K562 (cell line): ENCODE data around the gene TOX2. TPM values are rescaled to one million over a fixed set of nuclear protein-coding genes. Genes with fewer than 3 reads are reported as not detected.

ENCODE experiments used
- GATAD2B ChIP-seq: fragments of 450-650 bp; IDR thresholded peaks from 2 replicates; pipeline ENCODE4 v1.6.1; 2017; ENCODE audit warnings: mild to moderate bottlenecking, borderline replicate concordance
- HNRNPUL1 ChIP-seq: fragments of 200-400 bp; formaldehyde crosslinking; IDR thresholded peaks from 2 replicates; pipeline ENCODE4 v1.6.1; 2017; ENCODE audit warnings: low read length
- MEF2A ChIP-seq: IDR thresholded peaks from 2 replicates; pipeline ENCODE4 v1.6.1; 2011; ENCODE audit warnings: low read depth, mild to moderate bottlenecking, low read length, moderate library complexity; ENCODE audit not compliant: control insufficient read depth
- MYBL2 ChIP-seq, 2 experiments: fragments of 450-650 bp in 1 of 2; sonication (generic) in 1 of 2; formaldehyde crosslinking in 1 of 2; IDR thresholded peaks; 2 replicates each; pipeline versions ENCODE4 v1.6.1 to v1.8.1; 2017 to 2022; ENCODE audit warnings: borderline replicate concordance in 1 of 2, inconsistent platforms in 1 of 2, low read depth in 1 of 2, mild to moderate bottlenecking in 1 of 2, missing genetic modification reagents in 1 of 2, moderate library complexity in 1 of 2
- NFE2 ChIP-seq: IDR thresholded peaks from 2 replicates; pipeline ENCODE4 v1.6.1; 2014; ENCODE audit warnings: antibody characterized with exemption, low read depth
- NFYB ChIP-seq: IDR thresholded peaks from 2 replicates; pipeline ENCODE4 v1.6.1; 2011; ENCODE audit warnings: mild to moderate bottlenecking, moderate library complexity; ENCODE audit not compliant: insufficient read length; ENCODE audit errors: extremely low read depth
- RBM25 ChIP-seq: fragments of 200-400 bp; formaldehyde crosslinking; IDR thresholded peaks from 2 replicates; pipeline ENCODE4 v1.6.1; 2018; ENCODE audit warnings: low read length, low read depth, moderate library complexity; ENCODE audit not compliant: severe bottlenecking
- YBX1 ChIP-seq: fragments of 450-650 bp; IDR thresholded peaks from 2 replicates; pipeline ENCODE4 v1.7.1; 2016; ENCODE audit warnings: mild to moderate bottlenecking
- ZBTB8A ChIP-seq: fragments of 450-650 bp; IDR thresholded peaks from 2 replicates; pipeline ENCODE4 v1.6.1; 2018; ENCODE audit warnings: mild to moderate bottlenecking, moderate library complexity; ENCODE audit not compliant: partially characterized antibody
- ZC3H8 ChIP-seq: fragments of 450-650 bp; IDR thresholded peaks from 2 replicates; pipeline ENCODE4 v1.6.1; 2017
- ZNF431 ChIP-seq: sonication (generic); formaldehyde crosslinking; IDR thresholded peaks from 2 replicates; pipeline ENCODE4 v1.8.0; 2022; ENCODE audit warnings: mild to moderate bottlenecking, missing genetic modification reagents
- ZNF830 ChIP-seq: fragments of 250-450 bp; sonication (Bioruptor Pico); IDR thresholded peaks from 2 replicates; pipeline ENCODE4 v1.5.0; 2021; ENCODE audit warnings: mild to moderate bottlenecking
- polyA plus RNA-seq, 8 experiments: library from polyadenylated mRNA; depleted of rRNA in 4 of 8; stranded (reverse) in 5 of 8; unstranded in 3 of 8; fragments of >200 nt; fragmentation: Nextera tagmentation in 2 of 8; fragmentation: Illumina TruSeq in 1 of 8; extraction: Ambion mirVana in 2 of 8; extraction: Trizol in 1 of 8; gene quantifications; 2 replicates each; pipeline versions ENCODE4 v1.2.1 to v1.2.3, GENCODE V29; 2011 to 2014; ENCODE audit warnings: inconsistent platforms in 1 of 8, missing spikeins in 1 of 8
- total RNA-seq, 7 experiments: library from RNA; depleted of rRNA in 6 of 7; stranded (reverse); fragments of >200 nt in 6 of 7; fragmentation: Illumina TruSeq in 2 of 7; extraction: Trizol in 2 of 7; gene quantifications; 2 replicates each; pipeline versions ENCODE4 v1.2.1 to v1.2.3, GENCODE V29; 2011 to 2021; ENCODE audit warnings: low replicate concordance in 1 of 7
- TF ChIP-seq, protein P1 (sequence below), 3 experiments: fragments of 200-800 bp in 1 of 3; sonication (Bioruptor generic) in 1 of 3; sonication (generic) in 1 of 3; formaldehyde crosslinking in 1 of 3; IDR thresholded peaks; 2 replicates each; pipeline versions ENCODE4 v1.6.1 to v1.8.0; 2016 to 2022; ENCODE audit warnings: mild to moderate bottlenecking in 2 of 3, missing compliant biosample characterization in 2 of 3, missing genetic modification characterization in 2 of 3, missing genetic modification reagents in 1 of 3

Gene TOX2
- total and polyA plus RNA-seq, 9 of the 15 experiments (the other 6 are each of a cell fraction or from before 2014, with no cell fraction given), result not detected

DNA sequence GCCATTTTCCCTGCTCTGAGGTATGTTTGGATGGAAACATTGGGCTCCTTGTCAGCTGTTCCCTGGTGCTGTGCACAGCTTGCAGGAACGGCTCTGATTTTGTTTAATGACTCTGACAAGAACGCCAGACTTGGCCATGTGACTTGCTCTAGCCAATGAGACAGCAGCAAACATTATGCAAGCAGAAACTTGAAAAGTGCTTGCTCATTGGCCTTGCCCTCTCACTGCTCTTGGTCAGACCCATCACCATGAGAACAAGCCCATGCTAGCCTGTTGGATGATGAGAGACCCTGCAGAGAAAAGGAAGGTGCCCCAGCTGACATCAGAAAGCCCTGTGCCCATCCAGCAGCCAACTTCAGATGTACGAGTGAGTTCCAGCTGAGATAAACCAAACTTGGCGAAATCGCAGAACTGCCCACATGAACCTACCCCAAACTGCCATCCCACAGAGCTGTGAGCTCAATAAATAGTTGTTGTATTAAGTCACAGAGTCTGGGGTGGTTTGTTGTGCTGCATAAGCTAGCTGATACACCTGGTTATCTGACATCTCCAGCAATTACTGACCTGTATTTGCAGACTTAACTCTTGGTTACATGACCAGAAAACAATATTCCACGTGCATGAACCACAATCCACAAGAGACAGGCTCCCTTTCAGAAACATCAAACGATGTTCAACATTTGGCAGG is 175.5 kb downstream of the TOX2 start (continued):
- TF ChIP-seq MEF2A, result no peak
- peak; percentile 59 for TF ChIP-seq NFYB
- no peak for TF ChIP-seq ZNF431 (CRISPR knock-in tag)
- TF ChIP-seq ZNF830 (CRISPR knock-in tag), result no peak
- peak; percentile 74 for TF ChIP-seq RBM25
- TF ChIP-seq, protein P1, sequence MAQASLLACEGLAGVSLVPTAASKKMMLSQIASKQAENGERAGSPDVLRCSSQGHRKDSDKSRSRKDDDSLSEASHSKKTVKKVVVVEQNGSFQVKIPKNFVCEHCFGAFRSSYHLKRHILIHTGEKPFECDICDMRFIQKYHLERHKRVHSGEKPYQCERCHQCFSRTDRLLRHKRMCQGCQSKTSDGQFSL (CRISPR knock-in tag; IDR thresholded peaks at IDR 0.05), result no peak
- TF ChIP-seq, protein P1 (tag; IDR thresholded peaks at IDR 0.05), result no peak
- no peak for TF ChIP-seq MYBL2 (IDR thresholded peaks at IDR 0.05; ENCODE audit: low read depth)
- TF ChIP-seq MYBL2 (CRISPR knock-in tag; IDR thresholded peaks at IDR 0.05; ENCODE audit: borderline replicate concordance), result no peak
- TF ChIP-seq HNRNPUL1, result no peak
- TF ChIP-seq NFE2, result peak; percentile 81
- no peak for TF ChIP-seq GATAD2B
- no peak for TF ChIP-seq YBX1
- TF ChIP-seq ZBTB8A, result no peak
- TF ChIP-seq ZC3H8, result no peak
